GM19099 (cell line): ENCODE data around the gene EIF3K.
A peak's percentile ranks its signal among the peaks of the same experiment; 100 is the strongest.

Source experiments
- POLR2A ChIP-seq: IDR thresholded peaks from 3 replicates; pipeline ENCODE4 v1.6.1; 2011; ENCODE audit warnings: low read depth; ENCODE audit not compliant: insufficient read length; ENCODE audit errors: extremely low read depth

EIF3K gene

DNA sequence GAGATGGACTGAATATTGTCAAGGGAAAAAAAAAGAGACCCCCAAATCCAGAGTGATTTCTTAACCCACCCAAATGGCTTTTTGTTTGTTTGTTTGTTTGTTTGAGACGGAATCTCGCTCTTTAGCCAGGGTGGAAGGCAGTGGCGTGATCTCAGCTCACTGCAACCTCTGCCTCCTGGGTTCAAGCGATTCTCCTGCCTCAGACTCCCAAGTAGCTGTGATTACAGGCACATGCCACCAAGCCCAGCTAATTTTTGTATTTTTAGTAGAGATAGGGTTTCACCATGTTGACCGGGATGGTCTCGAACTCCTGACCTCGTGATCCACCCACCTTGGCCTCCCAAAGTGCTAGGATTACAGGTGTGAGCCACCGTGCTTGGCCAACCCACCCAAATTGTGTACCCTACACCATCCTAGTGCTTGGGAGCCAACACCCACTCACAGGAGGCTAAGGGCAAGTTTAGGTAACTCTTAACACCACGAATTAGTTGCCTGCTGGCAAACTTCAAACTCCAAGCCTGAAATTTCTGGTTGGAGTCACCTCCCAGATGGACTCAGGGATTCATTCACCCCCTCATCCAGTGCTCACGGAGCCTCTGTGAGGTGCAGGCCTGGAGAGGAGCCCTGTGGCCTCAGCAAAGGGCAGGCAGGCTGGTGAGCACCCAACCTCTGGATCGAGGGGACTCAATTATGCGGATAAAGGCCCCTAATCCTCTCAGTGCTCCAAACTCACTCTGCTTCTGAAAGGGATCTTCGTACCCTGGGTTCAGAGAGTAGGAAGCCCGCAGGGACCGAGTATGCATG is 66.1 kb downstream of the EIF3K start:
- no peak for TF ChIP-seq POLR2A

- TF ChIP-seq POLR2A: no peak
Measured at GRCh38 chr19:38685666-38686529, 66.9 kb downstream of the EIF3K start.

DNA sequence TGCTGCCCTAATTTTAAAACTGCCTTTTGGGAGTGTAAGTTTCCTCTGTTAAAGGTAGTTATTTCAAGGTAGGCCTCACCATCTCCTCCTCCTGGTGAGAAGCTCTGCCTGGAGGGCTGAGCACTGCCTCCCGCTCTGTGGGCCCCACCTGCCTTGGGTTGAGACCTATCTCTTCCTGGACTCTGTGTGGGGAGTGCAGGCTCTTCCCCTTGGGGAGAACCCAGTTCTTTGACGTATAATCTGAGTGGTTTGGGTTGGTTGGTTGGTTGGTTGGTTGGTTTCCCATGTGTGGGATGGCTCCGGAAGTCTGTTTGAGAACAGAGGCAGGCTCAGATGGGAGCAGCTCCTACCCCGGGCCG is 67.5 kb downstream of the EIF3K start:
- TF ChIP-seq POLR2A: peak; percentile 49
